Heart left ventricle (tissue), 13 donors: ENCODE measurements around the gene NGLY1.

Experiments used
- POLR2A ChIP-seq, 2 donors: fragments of 450-650 bp; IDR thresholded peaks; one replicate each; pipeline ENCODE4 v1.6.1; 2017; ENCODE audit warnings: antibody characterized with exemption in 2 of 2, mild to moderate bottlenecking in 2 of 2, moderate library complexity in 2 of 2
- TF ChIP-seq, protein P1 (sequence below), 12 donors: fragments of 200-600 bp; sonication (generic) in 4 of 12; IDR thresholded peaks; one replicate each; pipeline versions ENCODE4 v1.5.0 to v1.8.0; 2018 to 2022; ENCODE audit warnings: antibody characterized with exemption in 12 of 12, mild to moderate bottlenecking in 5 of 12
- donor health status: ischemic (EF 13 %, LVEDD 7.1; RV severe dilation, severe dysfunction).
- donor health status: DM: no; HTN: yes; CAD: no.
- donor health status: DM: no; HTN: no; CAD: no.
- donor health status: ischemic (EF 25% LVEDD 6.9; RV normal size, moderate dysfunction).
- donor health status: ischemic (EF 25% LVEDD 5.7; RV mildly dilated, moderate dysfunction).
- donor health status: ischemic (EF 35%, LVEDD 5.7; RV mildly dilated, moderate dysfunction).
- donor health status: nonischemic (EF 11% LVEDD 7.7; RV severe dilation, severe dysfunction).
- donor health status: DM: yes; HTN: yes; CAD: no.
- donor health status: PGD.
- donor health status: ischemic (EF 29% LVEDD 5.4; RV normal size, mild dysfunction).
- donor health status: nonischemic (EF 23%, LVEDD 6.1; RV moderate dilation, normal function).

DNA sequence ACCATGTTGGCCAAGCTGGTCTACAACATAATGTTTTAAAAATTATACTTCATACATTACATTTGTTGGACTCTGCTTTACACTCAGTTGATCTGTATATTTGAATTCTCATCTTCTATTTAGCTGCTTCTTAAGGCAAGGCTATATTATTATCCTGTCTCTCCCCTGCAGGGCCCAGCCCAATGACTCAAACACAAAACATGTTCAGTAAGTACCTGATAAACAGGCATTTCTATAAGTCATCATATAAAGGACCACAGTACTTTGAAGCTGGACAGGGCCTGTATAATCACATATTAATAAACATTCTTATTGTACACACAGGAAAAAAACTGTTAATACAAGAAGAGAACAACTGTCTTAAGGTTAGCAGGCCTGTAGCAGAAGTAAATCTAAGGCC is 36.2 kb downstream of the NGLY1 start:
- TF ChIP-seq, protein P1, sequence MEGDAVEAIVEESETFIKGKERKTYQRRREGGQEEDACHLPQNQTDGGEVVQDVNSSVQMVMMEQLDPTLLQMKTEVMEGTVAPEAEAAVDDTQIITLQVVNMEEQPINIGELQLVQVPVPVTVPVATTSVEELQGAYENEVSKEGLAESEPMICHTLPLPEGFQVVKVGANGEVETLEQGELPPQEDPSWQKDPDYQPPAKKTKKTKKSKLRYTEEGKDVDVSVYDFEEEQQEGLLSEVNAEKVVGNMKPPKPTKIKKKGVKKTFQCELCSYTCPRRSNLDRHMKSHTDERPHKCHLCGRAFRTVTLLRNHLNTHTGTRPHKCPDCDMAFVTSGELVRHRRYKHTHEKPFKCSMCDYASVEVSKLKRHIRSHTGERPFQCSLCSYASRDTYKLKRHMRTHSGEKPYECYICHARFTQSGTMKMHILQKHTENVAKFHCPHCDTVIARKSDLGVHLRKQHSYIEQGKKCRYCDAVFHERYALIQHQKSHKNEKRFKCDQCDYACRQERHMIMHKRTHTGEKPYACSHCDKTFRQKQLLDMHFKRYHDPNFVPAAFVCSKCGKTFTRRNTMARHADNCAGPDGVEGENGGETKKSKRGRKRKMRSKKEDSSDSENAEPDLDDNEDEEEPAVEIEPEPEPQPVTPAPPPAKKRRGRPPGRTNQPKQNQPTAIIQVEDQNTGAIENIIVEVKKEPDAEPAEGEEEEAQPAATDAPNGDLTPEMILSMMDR (IDR thresholded peaks at IDR 0.05), result no peak
- no peak for TF ChIP-seq POLR2A (IDR thresholded peaks at IDR 0.05)
